Type B pancreatic cell (in vitro differentiated cells): ENCODE data around the gene LEP. TPM values are rescaled to one million over a fixed set of nuclear protein-coding genes. Genes with fewer than 3 reads are reported as not detected.

Source experiments
- DNase-seq: peaks from one replicate; pipeline ENCODE4 v3.0.0; 2021; ENCODE audit warnings: mixed read lengths; ENCODE audit not compliant: unreplicated experiment; ENCODE audit errors: extremely low spot score
- H3K27ac Mint-ChIP-seq: 2 replicates; pipeline ENCODE4 v1.8.0; 2021; ENCODE audit warnings: mild to moderate bottlenecking, mixed read lengths
- H3K27me3 Mint-ChIP-seq: 2 replicates; pipeline ENCODE4 v1.8.0; 2021; ENCODE audit warnings: mixed read lengths
- H3K36me3 Mint-ChIP-seq: 2 replicates; pipeline ENCODE4 v1.8.0; 2021; ENCODE audit warnings: mixed read lengths
- H3K4me1 Mint-ChIP-seq: one replicate; pipeline ENCODE4 v1.8.0; 2021; ENCODE audit warnings: mixed read lengths; ENCODE audit not compliant: unreplicated experiment
- H3K4me3 Mint-ChIP-seq: 2 replicates; pipeline ENCODE4 v1.8.0; 2021; ENCODE audit warnings: mild to moderate bottlenecking, mixed read lengths
- H3K9me3 Mint-ChIP-seq: 2 replicates; pipeline ENCODE4 v1.8.0; 2021; ENCODE audit warnings: mixed read lengths
- CTCF ChIP-seq: fragments of 200-600 bp; sonication (generic); conservative IDR thresholded peaks from 2 replicates; pipeline ENCODE4 v1.5.0; 2021; ENCODE audit warnings: antibody characterized with exemption, mild to moderate bottlenecking
- total RNA-seq: library from RNA; stranded (reverse); gene quantifications from 2 replicates; pipeline ENCODE4 v1.2.1, GENCODE V29; 2021; ENCODE audit warnings: low replicate concordance

The LEP gene
- total RNA-seq, 1 donor from 2014 or later, result not detected

GRCh38 chr7:128260069-128260795 is 19.2 kb downstream of the LEP start:
- Mint-ChIP-seq H3K4me3 (peak overlapping the region; percentile 39), H3K4me1 (peaks cover 19% of the 10 kb centered on the region), H3K36me3 (no peaks in the 10 kb centered on the region), H3K9me3 (no peaks in the 10 kb centered on the region), H3K27me3 (no peaks in the 10 kb centered on the region), H3K27ac (peak overlapping the region; percentile 94)
- TF ChIP-seq CTCF, result no peak
- no peak for DNase-seq

GRCh38 chr7:128262273-128263028 is 21.4 kb downstream of the LEP start:
- no peak for DNase-seq
- TF ChIP-seq CTCF, result no peak
- Mint-ChIP-seq H3K4me1 (peaks cover 27% of the 10 kb centered on the region), H3K4me3 (no peak overlapping the region), H3K9me3 (no peaks in the 10 kb centered on the region), H3K27me3 (no peaks in the 10 kb centered on the region), H3K27ac (peak overlapping the region; percentile 20), H3K36me3 (no peaks in the 10 kb centered on the region)

GRCh38 chr7:128263420-128263819 is 22.3 kb downstream of the LEP start:
- H3K9me3 Mint-ChIP-seq, result no peaks in the 10 kb centered on the region
- no peaks in the 10 kb centered on the region for H3K27me3 Mint-ChIP-seq
- no peak for DNase-seq
- no peak overlapping the region for H3K4me3 Mint-ChIP-seq
- peak overlapping the region; percentile 8 for H3K27ac Mint-ChIP-seq
- TF ChIP-seq CTCF, result no peak
- no peaks in the 10 kb centered on the region for H3K36me3 Mint-ChIP-seq
- H3K4me1 Mint-ChIP-seq, result peaks cover 31% of the 10 kb centered on the region

GRCh38 chr7:128264477-128264876 is 23.4 kb downstream of the LEP start:
- Mint-ChIP-seq H3K9me3 (no peaks in the 10 kb centered on the region), H3K27me3 (no peaks in the 10 kb centered on the region), H3K4me3 (no peak overlapping the region), H3K27ac (no peak overlapping the region), H3K4me1 (peaks cover 25% of the 10 kb centered on the region), H3K36me3 (no peaks in the 10 kb centered on the region)
- no peak for TF ChIP-seq CTCF
- DNase-seq, result no peak

GRCh38 chr7:128265156-128265905 is 24.3 kb downstream of the LEP start:
- no peak for TF ChIP-seq CTCF
- no peaks in the 10 kb centered on the region for H3K27me3 Mint-ChIP-seq
- no peaks in the 10 kb centered on the region for H3K36me3 Mint-ChIP-seq
- H3K4me1 Mint-ChIP-seq, result peaks cover 16% of the 10 kb centered on the region
- no peaks in the 10 kb centered on the region for H3K9me3 Mint-ChIP-seq
- no peak for DNase-seq
- H3K4me3 Mint-ChIP-seq, result no peak overlapping the region
- H3K27ac Mint-ChIP-seq, result no peak overlapping the region
